ENCODE measurements around the gene KCNMB3.
"Not testable (repeated sequence)": the region's sequence is repeated elsewhere in the genome, so short reads cannot be mapped to it uniquely, and the experiment has no call there.

GRCh38 chr3:179242859-179243258 is 8.1 kb downstream of the KCNMB3 start:
- TF ChIP-seq CTCF (conservative IDR thresholded peaks at IDR 0.05; ENCODE audit: low read depth, low read length); EZH2phosphoT487 (IDR thresholded peaks at IDR 0.05; ENCODE audit: borderline replicate concordance, low read length); EZH2 (IDR thresholded peaks at IDR 0.05; ENCODE audit: low read length, unreplicated experiment): not testable (repeated sequence)
